ENCODE results near the gene FXR1.
A peak's percentile ranks its signal among the peaks of the same experiment; 100 is the strongest.

Gene FXR1

DNA sequence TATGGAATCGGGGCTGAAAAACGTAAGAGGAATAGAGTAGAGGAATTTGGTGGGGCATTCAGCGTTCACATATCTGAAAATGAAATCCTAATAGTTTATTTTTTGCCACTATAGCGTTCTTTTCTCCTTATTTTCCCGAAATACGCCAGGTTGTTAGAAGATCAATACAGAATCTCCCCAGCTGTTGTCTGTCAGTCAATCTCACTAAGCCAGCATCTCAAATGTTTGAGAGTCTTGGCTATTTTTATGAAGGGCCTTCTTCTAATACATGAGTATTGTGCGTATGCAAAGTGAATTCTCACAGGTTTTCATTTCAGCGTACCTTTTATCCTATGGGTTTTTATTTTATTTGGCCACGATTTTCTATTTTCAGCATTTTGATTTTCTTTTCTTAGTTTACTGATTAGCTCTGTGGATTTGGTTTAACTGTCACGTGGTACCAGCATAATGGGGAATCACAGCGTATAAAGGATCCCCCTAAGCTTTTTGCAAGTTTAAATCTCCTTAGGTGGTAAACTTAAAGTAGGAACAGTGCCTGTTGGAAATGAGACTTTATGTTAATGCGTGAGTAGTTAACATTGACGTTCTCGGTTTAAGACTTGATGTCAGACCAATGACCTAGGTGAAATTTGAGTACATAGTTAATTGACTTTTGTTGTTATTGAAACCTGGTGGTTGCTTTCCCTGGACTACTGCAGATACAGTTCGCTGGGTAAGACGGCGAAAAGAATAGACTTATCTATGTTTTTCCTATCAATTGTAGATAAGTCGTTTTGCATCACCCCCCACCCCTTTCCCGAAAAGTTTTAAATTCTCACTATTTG lies 1.3 kb downstream of the FXR1 start:
- TF ChIP-seq, protein P1, sequence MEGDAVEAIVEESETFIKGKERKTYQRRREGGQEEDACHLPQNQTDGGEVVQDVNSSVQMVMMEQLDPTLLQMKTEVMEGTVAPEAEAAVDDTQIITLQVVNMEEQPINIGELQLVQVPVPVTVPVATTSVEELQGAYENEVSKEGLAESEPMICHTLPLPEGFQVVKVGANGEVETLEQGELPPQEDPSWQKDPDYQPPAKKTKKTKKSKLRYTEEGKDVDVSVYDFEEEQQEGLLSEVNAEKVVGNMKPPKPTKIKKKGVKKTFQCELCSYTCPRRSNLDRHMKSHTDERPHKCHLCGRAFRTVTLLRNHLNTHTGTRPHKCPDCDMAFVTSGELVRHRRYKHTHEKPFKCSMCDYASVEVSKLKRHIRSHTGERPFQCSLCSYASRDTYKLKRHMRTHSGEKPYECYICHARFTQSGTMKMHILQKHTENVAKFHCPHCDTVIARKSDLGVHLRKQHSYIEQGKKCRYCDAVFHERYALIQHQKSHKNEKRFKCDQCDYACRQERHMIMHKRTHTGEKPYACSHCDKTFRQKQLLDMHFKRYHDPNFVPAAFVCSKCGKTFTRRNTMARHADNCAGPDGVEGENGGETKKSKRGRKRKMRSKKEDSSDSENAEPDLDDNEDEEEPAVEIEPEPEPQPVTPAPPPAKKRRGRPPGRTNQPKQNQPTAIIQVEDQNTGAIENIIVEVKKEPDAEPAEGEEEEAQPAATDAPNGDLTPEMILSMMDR (IDR thresholded peaks at IDR 0.05; ENCODE audit: low read depth, low read length) = no peak
- DNase-seq (ENCODE audit: low read depth in 2 of 2) = peak in 1 of 2 donors; percentile 35
- H3K4me3 ChIP-seq (replicated peaks in 1 of 2; ENCODE audit: low read depth in 2 of 2, low read length in 2 of 2) = peak overlapping the region; percentile 66 to 94

DNA sequence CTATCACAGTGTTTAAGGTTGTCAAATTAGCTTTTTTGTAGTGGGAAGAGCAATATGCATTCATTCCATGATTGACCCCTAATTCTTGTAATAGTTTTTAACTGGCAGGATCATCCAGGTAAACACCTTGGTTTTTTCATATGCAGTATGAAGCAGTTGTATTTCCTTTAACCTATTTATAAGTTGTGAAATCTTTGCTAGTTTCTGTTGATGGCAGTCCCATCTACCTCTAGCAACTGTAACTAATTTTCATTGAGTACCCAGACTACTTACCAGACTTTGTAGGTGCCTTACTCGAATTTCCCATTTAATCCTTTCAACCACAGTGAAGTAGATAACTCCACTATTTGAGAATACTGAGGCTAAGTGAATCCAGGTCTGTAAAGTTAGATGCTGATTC lies 6.1 kb downstream of the FXR1 start:
- TF ChIP-seq, protein P1 (IDR thresholded peaks at IDR 0.05; ENCODE audit: low read depth, low read length) = no peak
- no peak overlapping the region for H3K4me3 ChIP-seq (replicated peaks in 1 of 2; ENCODE audit: low read depth in 2 of 2, low read length in 2 of 2)
- DNase-seq (ENCODE audit: low read depth in 2 of 2) = no peak

DNA sequence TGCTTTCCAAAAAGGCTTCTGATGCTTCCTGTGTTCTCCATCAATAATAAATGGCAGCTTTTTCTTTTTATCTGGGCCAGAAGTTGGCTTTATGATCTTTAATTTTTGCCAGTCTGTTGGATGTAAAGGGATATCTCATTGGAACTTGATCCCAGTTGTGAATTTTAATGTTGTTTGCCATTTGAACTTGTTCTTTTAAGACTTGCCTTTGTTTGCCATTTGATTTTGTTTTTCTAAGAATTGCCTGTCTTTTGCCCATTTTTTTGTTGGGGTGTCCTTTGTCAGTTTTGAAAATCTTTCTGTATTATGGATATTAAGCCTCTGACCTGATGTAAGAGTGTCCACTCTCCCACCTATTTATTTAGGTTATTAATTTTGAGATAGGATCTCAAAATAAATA lies 9.8 kb downstream of the FXR1 start:
- TF ChIP-seq, protein P1 (IDR thresholded peaks at IDR 0.05; ENCODE audit: low read depth, low read length) = no peak
- H3K4me3 ChIP-seq (replicated peaks in 1 of 2; ENCODE audit: low read depth in 2 of 2, low read length in 2 of 2) = no peak overlapping the region
- DNase-seq (ENCODE audit: low read depth in 2 of 2) = no peak

DNA sequence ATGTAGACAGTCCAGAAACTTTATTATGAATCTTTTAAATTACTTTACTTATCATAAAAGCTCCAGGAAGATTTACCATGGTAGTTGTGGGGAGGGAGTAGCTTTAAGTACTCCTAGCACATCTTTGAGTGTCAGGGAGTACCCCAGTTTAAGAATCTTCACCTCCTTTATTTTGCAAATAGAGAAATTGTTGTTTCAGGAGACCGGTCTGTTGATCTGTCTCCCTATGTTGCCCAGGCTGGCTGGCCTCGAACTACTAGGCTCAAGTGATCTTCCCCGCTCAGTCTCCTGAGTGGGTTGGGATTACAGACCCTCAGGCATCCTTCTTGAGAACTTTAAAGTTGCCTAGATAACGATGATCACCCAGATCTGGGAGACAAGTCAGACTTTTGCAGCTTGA lies 11.1 kb downstream of the FXR1 start:
- TF ChIP-seq, protein P1 (IDR thresholded peaks at IDR 0.05; ENCODE audit: low read depth, low read length) = no peak
- no peak overlapping the region for H3K4me3 ChIP-seq (replicated peaks in 1 of 2; ENCODE audit: low read depth in 2 of 2, low read length in 2 of 2)
- DNase-seq (ENCODE audit: low read depth in 2 of 2) = no peak

DNA sequence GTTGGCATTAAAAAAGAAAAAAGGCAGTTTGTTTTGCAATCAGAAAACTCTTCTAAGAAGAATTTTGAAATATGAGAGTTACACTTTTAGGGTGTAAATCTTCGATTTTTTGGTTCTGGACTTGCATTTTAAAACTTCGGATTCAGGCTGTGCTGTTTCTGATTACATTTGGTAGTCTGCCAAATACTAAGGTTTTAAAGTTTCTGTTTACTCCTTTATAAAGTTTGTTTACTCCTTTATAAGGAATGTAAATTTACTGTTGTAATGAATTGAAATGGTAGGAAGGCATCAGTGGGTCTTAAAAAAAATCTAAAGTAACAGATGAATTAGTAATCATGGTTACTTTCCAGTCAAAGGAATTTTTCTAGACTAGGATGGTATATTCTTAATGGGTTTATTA lies 14.1 kb downstream of the FXR1 start:
- TF ChIP-seq, protein P1 (IDR thresholded peaks at IDR 0.05; ENCODE audit: low read depth, low read length) = no peak
- no peak overlapping the region for H3K4me3 ChIP-seq (replicated peaks in 1 of 2; ENCODE audit: low read depth in 2 of 2, low read length in 2 of 2)
- no peak for DNase-seq (ENCODE audit: low read depth in 2 of 2)

DNA sequence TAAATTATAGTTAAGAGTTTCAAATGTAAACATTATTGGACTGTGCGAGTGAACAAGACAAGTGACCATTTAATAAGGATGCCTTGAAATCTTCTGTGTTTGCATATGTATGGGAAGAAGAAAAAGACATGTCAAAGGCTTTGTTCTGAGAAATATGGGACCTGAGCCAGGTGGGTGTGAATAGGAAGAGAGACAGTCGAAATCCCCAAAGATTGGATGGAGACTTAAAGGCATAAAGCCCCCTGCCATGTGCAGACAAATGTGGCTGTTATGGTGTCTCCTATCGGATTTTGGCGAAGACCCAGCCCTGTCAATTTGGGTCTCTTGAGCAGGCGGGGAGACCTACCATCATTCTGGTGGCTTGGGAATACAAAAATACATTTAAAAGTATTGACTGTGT lies 16.9 kb downstream of the FXR1 start:
- TF ChIP-seq, protein P1 (IDR thresholded peaks at IDR 0.05; ENCODE audit: low read depth, low read length) = no peak
- H3K4me3 ChIP-seq (replicated peaks in 1 of 2; ENCODE audit: low read depth in 2 of 2, low read length in 2 of 2) = no peak overlapping the region
- no peak for DNase-seq (ENCODE audit: low read depth in 2 of 2)

DNA sequence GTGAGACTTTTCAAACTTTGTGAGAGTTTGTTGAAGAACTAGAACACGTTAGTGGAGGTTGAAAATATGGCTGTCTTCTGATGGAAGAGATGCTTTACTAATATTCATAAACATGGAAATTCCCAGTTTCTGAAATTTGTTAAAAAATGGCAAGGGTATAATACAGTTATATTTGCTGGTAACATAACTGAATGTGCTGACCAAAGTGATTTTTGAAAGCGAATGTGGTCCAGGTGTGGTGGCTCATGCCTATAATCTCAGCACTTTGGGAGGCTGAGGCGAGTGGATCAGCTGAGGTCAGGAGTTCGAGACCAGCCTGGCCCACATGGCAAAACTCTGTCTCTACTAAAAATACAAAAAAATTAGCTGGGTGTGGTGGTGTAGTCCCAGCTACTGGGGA lies 18.1 kb downstream of the FXR1 start:
- TF ChIP-seq, protein P1 (IDR thresholded peaks at IDR 0.05; ENCODE audit: low read depth, low read length) = no peak
- DNase-seq (ENCODE audit: low read depth in 2 of 2) = no peak
- no peak overlapping the region for H3K4me3 ChIP-seq (replicated peaks in 1 of 2; ENCODE audit: low read depth in 2 of 2, low read length in 2 of 2)

Measured in cardiac fibroblast (primary cell).